Activated B cell treated with CpG ODN at 0.5 μM for 24 hours (primary cell): Measurements from ENCODE around the gene FIGNL1. TPM values are rescaled to one million over a fixed set of nuclear protein-coding genes. Genes with fewer than 3 reads are reported as not detected.

ENCODE experiments used
- ATAC-seq: fragments of 200-7000 bp; cut with Tn5 transposase; one replicate; pipeline ENCODE4 v1.10.0; 2021; ENCODE audit warnings: low read depth, mild to moderate bottlenecking, moderate library complexity
- CTCF ChIA-PET: fragments of 350-600 bp; sonication (Branson Sonifier 250); formaldehyde crosslinking; loops from one replicate; lab custom pipeline; 2021; ENCODE audit warnings: antibody characterized with exemption; lab: Charles Lee
- POLR2A ChIA-PET: fragments of 350-600 bp; sonication (Branson Sonifier 250); formaldehyde crosslinking; loops from one replicate; lab custom pipeline; 2021; ENCODE audit warnings: antibody characterized with exemption; lab: Charles Lee
- DNase-seq: peaks from one replicate; pipeline ENCODE4 v3.0.0; 2022
- H3K27ac Mint-ChIP-seq: one replicate; pipeline ENCODE4 v1.8.0; 2020; ENCODE audit warnings: mixed read lengths
- H3K27me3 Mint-ChIP-seq: one replicate; pipeline ENCODE4 v1.8.0; 2021; ENCODE audit warnings: mixed read lengths
- H3K36me3 Mint-ChIP-seq: one replicate; pipeline ENCODE4 v1.8.0; 2021; ENCODE audit warnings: low read depth, mixed read lengths
- H3K4me1 Mint-ChIP-seq: one replicate; pipeline ENCODE4 v1.8.0; 2021; ENCODE audit warnings: mixed read lengths
- H3K4me3 Mint-ChIP-seq: one replicate; pipeline ENCODE4 v1.8.0; 2020; ENCODE audit warnings: mild to moderate bottlenecking, mixed read lengths
- H3K9me3 Mint-ChIP-seq: one replicate; pipeline ENCODE4 v1.8.0; 2020; ENCODE audit warnings: mixed read lengths
- CTCF ChIP-seq: fragments of 200-600 bp; IDR thresholded peaks from one replicate; pipeline ENCODE4 v1.8.0; 2022; ENCODE audit warnings: antibody characterized with exemption, mild to moderate bottlenecking
- intact Hi-C: fragments of 100-400 bp; cut with micrococcal nuclease; formaldehyde crosslinking; loops from one replicate; pipeline ENCODE4 v1.15.1; 2024
- total RNA-seq: library from RNA; stranded (reverse); gene quantifications from 2 replicates; pipeline ENCODE4 v1.2.3, GENCODE V29; 2022

FIGNL1 gene
- total RNA-seq, 1 donor from 2014 or later, result 15.4 TPM

GRCh38 chr7:50428911-50429310 lies 21.2 kb downstream of the FIGNL1 start:
- DNase-seq, result no peak
- ATAC-seq, result no peak
- no peak for TF ChIP-seq CTCF
- H3K4me3 Mint-ChIP-seq, result no peak overlapping the region
- H3K9me3 Mint-ChIP-seq, result no peaks in the 10 kb centered on the region
- no peaks in the 10 kb centered on the region for H3K36me3 Mint-ChIP-seq
- peaks cover 3% of the 10 kb centered on the region for H3K4me1 Mint-ChIP-seq
- no peak overlapping the region for H3K27ac Mint-ChIP-seq
- CTCF ChIA-PET, result interaction anchor here (3.5 kb wide), 1 partner anchor 11 kb away, joined by 21 read pairs; no protein-coding TSS in a partner anchor
- no peaks in the 10 kb centered on the region for H3K27me3 Mint-ChIP-seq
- POLR2A ChIA-PET, result interaction anchor here (0.6 kb wide), 1 partner anchor 146 kb away, joined by 5 read pairs; no protein-coding TSS in a partner anchor
- intact Hi-C loops, result no loop called here

GRCh38 chr7:50427518-50427917 lies 22.6 kb downstream of the FIGNL1 start:
- Mint-ChIP-seq H3K36me3 (no peaks in the 10 kb centered on the region), H3K4me3 (no peak overlapping the region), H3K27me3 (no peaks in the 10 kb centered on the region), H3K27ac (no peak overlapping the region), H3K9me3 (no peaks in the 10 kb centered on the region), H3K4me1 (peaks cover 9% of the 10 kb centered on the region)
- no peak for ATAC-seq
- POLR2A ChIA-PET, result interaction anchor here (0.8 kb wide), 1 partner anchor 21 kb away, joined by 4 read pairs; no protein-coding TSS in a partner anchor
- DNase-seq, result no peak
- intact Hi-C loops, result no loop called here
- CTCF ChIA-PET, result interaction anchor here (0.7 to 3.5 kb wide), 2 partner anchors 9 to 15 kb away, joined by 3 to 21 read pairs; no protein-coding TSS in a partner anchor
- no peak for TF ChIP-seq CTCF

- ATAC-seq (no peak), DNase-seq (no peak)
- H3K27ac Mint-ChIP-seq, result no peak overlapping the region
- no peaks in the 10 kb centered on the region for H3K9me3 Mint-ChIP-seq
- H3K4me1 Mint-ChIP-seq, result peaks cover 9% of the 10 kb centered on the region
- intact Hi-C loops, result no loop called here
- no peak overlapping the region for H3K4me3 Mint-ChIP-seq
- no peaks in the 10 kb centered on the region for H3K27me3 Mint-ChIP-seq
- ChIA-PET POLR2A (no interaction called here), CTCF (interaction anchor here (3.5 kb wide), 1 partner anchor 8 kb away, joined by 21 read pairs; no protein-coding TSS in a partner anchor)
- no peak for TF ChIP-seq CTCF
- H3K36me3 Mint-ChIP-seq, result no peaks in the 10 kb centered on the region
Observed at GRCh38 chr7:50426280-50427045, 23.7 kb downstream of the FIGNL1 start.

GRCh38 chr7:50425318-50425717 lies 24.8 kb downstream of the FIGNL1 start:
- intact Hi-C loops, result no loop called here
- H3K36me3 Mint-ChIP-seq, result no peaks in the 10 kb centered on the region
- ChIA-PET CTCF (no interaction called here), POLR2A (no interaction called here)
- TF ChIP-seq CTCF, result no peak
- H3K27ac Mint-ChIP-seq, result no peak overlapping the region
- H3K9me3 Mint-ChIP-seq, result no peaks in the 10 kb centered on the region
- H3K4me3 Mint-ChIP-seq, result no peak overlapping the region
- H3K4me1 Mint-ChIP-seq, result peaks cover 9% of the 10 kb centered on the region
- no peaks in the 10 kb centered on the region for H3K27me3 Mint-ChIP-seq
- ATAC-seq (no peak), DNase-seq (no peak)

GRCh38 chr7:50423860-50424259 lies 26.3 kb downstream of the FIGNL1 start:
- ATAC-seq, result peak; percentile 75
- H3K27ac Mint-ChIP-seq, result no peak overlapping the region
- H3K9me3 Mint-ChIP-seq, result no peaks in the 10 kb centered on the region

More at GRCh38 chr7:50423860-50424259, 26.3 kb downstream of the FIGNL1 start:
- DNase-seq, result no peak
- Mint-ChIP-seq H3K27me3 (no peaks in the 10 kb centered on the region), H3K36me3 (no peaks in the 10 kb centered on the region), H3K4me1 (peaks cover 9% of the 10 kb centered on the region), H3K4me3 (no peak overlapping the region)
- POLR2A ChIA-PET, result interaction anchor here (1.4 kb wide), 1 partner anchor 13 kb away, joined by 6 read pairs; no protein-coding TSS in a partner anchor
- intact Hi-C loops, result no loop called here
- TF ChIP-seq CTCF, result no peak
- CTCF ChIA-PET, result no interaction called here
